GM12875 (cell line): ENCODE results near the gene RPL34.

ENCODE experiments used
- H3K4me3 ChIP-seq: one replicate; pipeline ENCODE4 v1.5.1; 2011; ENCODE audit warnings: low read depth, low read length, control low read depth
- CTCF ChIP-seq: IDR thresholded peaks from 2 replicates; pipeline ENCODE4 v1.5.1; 2011; ENCODE audit warnings: low read depth, mild to moderate bottlenecking, control low read depth, inconsistent platforms, low read length, moderate library complexity, borderline replicate concordance; ENCODE audit not compliant: insufficient read depth

RPL34 gene

GRCh38 chr4:108622828-108623227 is 2.5 kb downstream of the RPL34 start:
- no peak overlapping the region for H3K4me3 ChIP-seq
- no peak for TF ChIP-seq CTCF

- TF ChIP-seq CTCF: no peak
- no peak overlapping the region for H3K4me3 ChIP-seq
Observed at GRCh38 chr4:108624263-108625056, 4.1 kb downstream of the RPL34 start.

GRCh38 chr4:108626056-108626455 is 5.7 kb downstream of the RPL34 start:
- no peak for TF ChIP-seq CTCF
- no peak overlapping the region for H3K4me3 ChIP-seq

- H3K4me3 ChIP-seq: no peak overlapping the region
- TF ChIP-seq CTCF: no peak
Observed at GRCh38 chr4:108628411-108628810, 8.0 kb downstream of the RPL34 start.

GRCh38 chr4:108635070-108635655 is 14.8 kb downstream of the RPL34 start:
- no peak overlapping the region for H3K4me3 ChIP-seq
- no peak for TF ChIP-seq CTCF

GRCh38 chr4:108636246-108636645 is 15.9 kb downstream of the RPL34 start:
- TF ChIP-seq CTCF: no peak
- H3K4me3 ChIP-seq: no peak overlapping the region

- no peak overlapping the region for H3K4me3 ChIP-seq
- no peak for TF ChIP-seq CTCF
Observed at GRCh38 chr4:108637856-108638255, 17.5 kb downstream of the RPL34 start.
